GM18951 (cell line): ENCODE data around the gene SLC6A4.

Source experiments
- POLR2A ChIP-seq: IDR thresholded peaks from 4 replicates; pipeline ENCODE4 v1.6.1; 2011; ENCODE audit warnings: mild to moderate bottlenecking; ENCODE audit not compliant: insufficient read length, insufficient read depth; ENCODE audit errors: extremely low read depth
- in situ Hi-C: fragments of 300-500 bp; cut with MboI; formaldehyde crosslinking; loops from one replicate; pipeline ENCODE4 v1.12.0; 2022; ENCODE audit warnings: low sequenced_read_pairs, mixed read lengths, inconsistent platforms; ENCODE audit not compliant: unreplicated experiment

The SLC6A4 gene

GRCh38 chr17:30235386-30236296 lies at the start of gene SLC6A4:
Gene SLC6A4 (minus strand): TSS chr17:30235697. CDS start chr17:30221958, 13,739 bp downstream.
- TF ChIP-seq POLR2A, result no peak
- in situ Hi-C loops, result no loop called here

GRCh38 chr17:30279156-30279555 lies 43.7 kb upstream of the SLC6A4 start:
- no peak for TF ChIP-seq POLR2A

GRCh38 chr17:30278032-30278431 lies 42.5 kb upstream of the SLC6A4 start:
- no peak for TF ChIP-seq POLR2A
- in situ Hi-C loops, result loop anchor here (10.0 kb wide), 1 partner anchor 173 kb away; no protein-coding TSS in a partner anchor

More at GRCh38 chr17:30279156-30279555, 43.7 kb upstream of the SLC6A4 start:
- in situ Hi-C loops, result loop anchor here (10.0 kb wide), 1 partner anchor 174 kb away; no protein-coding TSS in a partner anchor

GRCh38 chr17:30275911-30276310 lies 40.4 kb upstream of the SLC6A4 start:
- TF ChIP-seq POLR2A, result no peak
- in situ Hi-C loops, result loop anchor here (10.0 kb wide), 1 partner anchor 171 kb away; no protein-coding TSS in a partner anchor

GRCh38 chr17:30274887-30275286 lies 39.4 kb upstream of the SLC6A4 start:
- no peak for TF ChIP-seq POLR2A
- in situ Hi-C loops, result loop anchor here (10.0 kb wide), 1 partner anchor 170 kb away; no protein-coding TSS in a partner anchor

GRCh38 chr17:30273373-30273772 lies 37.9 kb upstream of the SLC6A4 start:
- TF ChIP-seq POLR2A, result no peak
- in situ Hi-C loops, result loop anchor here (10.0 kb wide), 1 partner anchor 169 kb away; no protein-coding TSS in a partner anchor

- TF ChIP-seq POLR2A, result no peak
- in situ Hi-C loops, result loop anchor here (10.0 kb wide), 1 partner anchor 166 kb away; no protein-coding TSS in a partner anchor
Measured at GRCh38 chr17:30271102-30271501, 35.6 kb upstream of the SLC6A4 start.

- in situ Hi-C loops, result loop anchor here (10.0 kb wide), 1 partner anchor 143 kb away; no protein-coding TSS in a partner anchor
- no peak for TF ChIP-seq POLR2A
Measured at GRCh38 chr17:30267625-30268024, 32.1 kb upstream of the SLC6A4 start.

GRCh38 chr17:30263552-30264333 lies 28.2 kb upstream of the SLC6A4 start:
- no peak for TF ChIP-seq POLR2A
- in situ Hi-C loops, result loop anchor here (10.0 kb wide), 1 partner anchor 139 kb away; no protein-coding TSS in a partner anchor

GRCh38 chr17:30256756-30257506 lies 21.4 kb upstream of the SLC6A4 start:
- in situ Hi-C loops, result no loop called here
- TF ChIP-seq POLR2A, result no peak

- TF ChIP-seq POLR2A, result no peak
- in situ Hi-C loops, result no loop called here
Measured at GRCh38 chr17:30254150-30254549, 18.7 kb upstream of the SLC6A4 start.

- in situ Hi-C loops, result no loop called here
- TF ChIP-seq POLR2A, result no peak
Measured at GRCh38 chr17:30253312-30253711, 17.8 kb upstream of the SLC6A4 start.
